Kidney glomerular epithelial cell (primary cell): ENCODE data around the gene TTLL13.

Source experiments
- DNase-seq: peaks from one replicate; lab custom pipeline; 2025; lab: John Stamatoyannopoulos, UW

The TTLL13 gene

GRCh38 chr15:90214553-90215196, 34.7 kb upstream of the TTLL13 start:
- peak; percentile 23 for DNase-seq

DNA sequence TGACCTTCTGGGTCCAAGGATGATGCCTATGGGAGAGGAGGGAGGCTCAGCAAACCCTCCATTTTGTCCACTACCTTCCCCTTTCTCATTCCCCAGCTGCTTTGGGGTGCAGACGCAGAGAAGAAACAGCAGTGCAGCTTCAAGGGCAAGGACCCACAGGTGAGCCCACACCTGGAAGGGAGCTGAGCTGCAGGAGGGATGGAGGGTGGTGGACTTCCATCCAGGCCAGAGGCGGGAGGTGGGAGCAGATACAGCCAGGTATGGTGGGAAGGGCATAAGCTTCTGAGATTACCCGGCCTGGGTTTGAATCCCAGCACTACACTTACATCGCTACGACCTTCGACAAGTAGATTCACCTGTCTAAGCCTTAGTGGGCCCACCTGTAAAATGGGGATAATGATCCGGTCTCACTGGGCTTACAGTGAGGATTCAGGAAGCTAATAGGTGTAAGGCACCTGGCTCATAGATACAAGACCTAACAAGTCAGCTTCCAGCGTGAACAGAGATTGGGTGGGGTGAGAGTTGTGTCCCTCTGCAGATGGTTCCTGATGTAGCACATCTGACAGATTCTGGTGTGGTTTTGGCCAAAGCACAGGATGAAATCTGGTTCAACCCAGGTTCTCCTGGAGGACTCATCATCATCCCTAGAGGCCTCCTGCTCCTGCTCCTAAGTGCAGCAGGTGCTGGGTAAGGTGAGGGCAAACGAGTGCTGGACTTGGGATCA, 31.5 kb upstream of the TTLL13 start:
- DNase-seq = no peak

- DNase-seq = no peak
Observed at GRCh38 chr15:90219421-90220141, 29.8 kb upstream of the TTLL13 start.

DNA sequence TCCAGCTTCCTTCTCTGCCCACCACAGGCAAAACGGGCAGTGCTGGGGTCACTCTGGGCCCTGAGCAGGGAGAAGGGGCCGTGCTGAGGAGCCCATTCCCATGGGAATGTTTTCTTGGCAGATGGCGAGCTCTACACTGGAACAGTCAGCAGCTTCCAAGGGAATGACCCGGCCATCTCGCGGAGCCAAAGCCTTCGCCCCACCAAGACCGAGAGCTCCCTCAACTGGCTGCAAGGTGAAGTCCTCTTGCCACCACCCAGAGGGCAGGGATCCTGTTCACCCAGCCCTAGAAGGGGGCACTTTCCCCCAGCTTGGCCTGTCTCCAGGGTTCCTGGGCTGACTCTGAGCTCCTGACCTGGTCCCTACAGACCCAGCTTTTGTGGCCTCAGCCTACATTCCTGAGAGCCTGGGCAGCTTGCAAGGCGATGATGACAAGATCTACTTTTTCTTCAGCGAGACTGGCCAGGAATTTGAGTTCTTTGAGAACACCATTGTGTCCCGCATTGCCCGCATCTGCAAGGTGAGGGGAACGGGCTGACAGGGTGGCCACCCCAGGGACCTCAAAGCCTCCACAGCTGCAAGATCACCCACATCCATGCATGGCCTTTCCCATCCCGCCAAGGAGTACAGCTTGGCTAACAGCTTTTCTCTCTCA, 28.0 kb upstream of the TTLL13 start:
- peak; percentile 9 for DNase-seq

DNA sequence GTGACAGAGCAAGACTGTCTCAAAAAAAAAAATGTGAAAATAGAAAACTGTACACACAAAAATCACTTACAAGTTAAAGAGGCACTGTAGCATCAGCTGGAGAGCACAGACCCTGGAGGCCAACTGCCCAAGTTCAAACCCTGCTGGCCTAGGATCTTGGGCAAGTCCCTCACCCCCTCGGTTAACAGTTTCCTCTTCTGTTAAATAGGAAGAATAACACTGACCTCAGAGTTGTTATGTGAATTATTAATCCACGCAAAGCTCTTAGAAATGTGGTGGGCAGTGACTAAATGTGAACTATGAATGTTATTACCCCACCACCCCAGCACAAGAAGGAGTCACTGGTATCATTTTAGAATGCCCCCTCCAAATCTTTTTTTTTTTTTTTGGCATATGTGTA, 26.8 kb upstream of the TTLL13 start:
- DNase-seq = no peak

DNA sequence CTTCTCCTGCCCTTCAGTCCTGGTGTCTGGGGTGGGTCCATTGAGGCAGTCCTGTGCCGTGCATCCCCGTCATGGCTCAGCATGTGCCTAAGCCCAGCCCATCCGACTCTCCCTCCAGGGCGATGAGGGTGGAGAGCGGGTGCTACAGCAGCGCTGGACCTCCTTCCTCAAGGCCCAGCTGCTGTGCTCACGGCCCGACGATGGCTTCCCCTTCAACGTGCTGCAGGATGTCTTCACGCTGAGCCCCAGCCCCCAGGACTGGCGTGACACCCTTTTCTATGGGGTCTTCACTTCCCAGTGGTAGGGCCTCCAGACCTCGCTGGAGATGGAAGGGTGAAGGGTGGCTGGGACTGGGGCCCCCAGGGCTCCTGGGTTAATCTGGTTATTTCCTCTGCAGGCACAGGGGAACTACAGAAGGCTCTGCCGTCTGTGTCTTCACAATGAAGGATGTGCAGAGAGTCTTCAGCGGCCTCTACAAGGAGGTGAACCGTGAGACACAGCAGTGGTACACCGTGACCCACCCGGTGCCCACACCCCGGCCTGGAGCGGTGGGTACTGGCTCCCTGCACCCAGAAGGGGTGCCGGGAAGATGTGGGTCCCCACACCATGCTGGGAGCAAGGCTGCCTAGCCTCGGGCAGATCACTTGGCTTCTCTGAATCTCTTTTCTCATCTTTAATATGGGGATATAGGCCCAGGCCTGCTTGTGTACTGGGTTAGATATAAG, 25.8 kb upstream of the TTLL13 start:
- no peak for DNase-seq

DNA sequence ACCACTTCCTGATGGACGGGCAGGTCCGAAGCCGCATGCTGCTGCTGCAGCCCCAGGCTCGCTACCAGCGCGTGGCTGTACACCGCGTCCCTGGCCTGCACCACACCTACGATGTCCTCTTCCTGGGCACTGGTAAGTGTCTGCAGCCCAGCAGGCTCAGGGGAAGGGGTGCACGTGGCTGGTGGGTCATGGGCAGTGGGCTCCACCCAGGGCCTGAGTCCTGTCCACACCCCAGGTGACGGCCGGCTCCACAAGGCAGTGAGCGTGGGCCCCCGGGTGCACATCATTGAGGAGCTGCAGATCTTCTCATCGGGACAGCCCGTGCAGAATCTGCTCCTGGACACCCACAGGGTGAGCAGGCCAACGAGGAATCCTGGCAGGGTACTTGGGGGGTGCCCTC, 24.3 kb upstream of the TTLL13 start:
- DNase-seq = no peak

GRCh38 chr15:90225504-90226234, 23.7 kb upstream of the TTLL13 start:
- no peak for DNase-seq

DNA sequence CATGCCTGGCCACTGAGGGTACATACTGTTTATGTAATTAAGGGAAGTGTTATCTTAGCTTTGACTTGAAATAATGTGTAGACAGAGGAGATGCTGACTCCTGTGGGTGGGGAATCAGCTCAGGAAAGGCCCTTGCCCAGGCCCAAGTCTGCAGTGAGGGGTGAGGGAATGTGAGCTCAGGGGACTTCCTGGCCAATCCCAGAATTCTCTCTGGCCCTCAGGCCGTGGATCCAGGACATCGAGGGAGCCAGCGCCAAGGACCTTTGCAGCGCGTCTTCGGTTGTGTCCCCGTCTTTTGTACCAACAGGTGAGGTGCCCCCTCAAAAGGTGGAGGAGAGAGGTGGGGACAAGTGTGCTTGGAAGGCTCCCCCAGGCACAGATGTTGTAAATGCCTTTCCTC, 22.0 kb upstream of the TTLL13 start:
- DNase-seq = no peak

DNA sequence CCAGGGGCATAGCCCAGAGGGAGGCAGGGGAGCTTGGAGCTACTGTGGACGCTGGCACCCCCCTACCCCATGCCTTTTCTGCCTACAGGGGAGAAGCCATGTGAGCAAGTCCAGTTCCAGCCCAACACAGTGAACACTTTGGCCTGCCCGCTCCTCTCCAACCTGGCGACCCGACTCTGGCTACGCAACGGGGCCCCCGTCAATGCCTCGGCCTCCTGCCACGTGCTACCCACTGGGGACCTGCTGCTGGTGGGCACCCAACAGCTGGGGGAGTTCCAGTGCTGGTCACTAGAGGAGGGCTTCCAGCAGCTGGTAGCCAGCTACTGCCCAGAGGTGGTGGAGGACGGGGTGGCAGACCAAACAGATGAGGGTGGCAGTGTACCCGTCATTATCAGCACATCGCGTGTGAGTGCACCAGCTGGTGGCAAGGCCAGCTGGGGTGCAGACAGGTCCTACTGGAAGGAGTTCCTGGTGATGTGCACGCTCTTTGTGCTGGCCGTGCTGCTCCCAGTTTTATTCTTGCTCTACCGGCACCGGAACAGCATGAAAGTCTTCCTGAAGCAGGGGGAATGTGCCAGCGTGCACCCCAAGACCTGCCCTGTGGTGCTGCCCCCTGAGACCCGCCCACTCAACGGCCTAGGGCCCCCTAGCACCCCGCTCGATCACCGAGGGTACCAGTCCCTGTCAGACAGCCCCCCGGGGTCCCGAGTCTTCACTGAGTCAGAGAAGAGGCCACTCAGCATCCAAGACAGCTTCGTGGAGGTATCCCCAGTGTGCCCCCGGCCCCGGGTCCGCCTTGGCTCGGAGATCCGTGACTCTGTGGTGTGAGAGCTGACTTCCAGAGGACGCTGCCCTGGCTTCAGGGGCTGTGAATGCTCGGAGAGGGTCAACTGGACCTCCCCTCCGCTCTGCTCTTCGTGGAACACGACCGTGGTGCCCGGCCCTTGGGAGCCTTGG, 21.3 kb upstream of the TTLL13 start:
- no peak for DNase-seq

- no peak for DNase-seq
Observed at GRCh38 chr15:90228960-90229359, 20.4 kb upstream of the TTLL13 start.

DNA sequence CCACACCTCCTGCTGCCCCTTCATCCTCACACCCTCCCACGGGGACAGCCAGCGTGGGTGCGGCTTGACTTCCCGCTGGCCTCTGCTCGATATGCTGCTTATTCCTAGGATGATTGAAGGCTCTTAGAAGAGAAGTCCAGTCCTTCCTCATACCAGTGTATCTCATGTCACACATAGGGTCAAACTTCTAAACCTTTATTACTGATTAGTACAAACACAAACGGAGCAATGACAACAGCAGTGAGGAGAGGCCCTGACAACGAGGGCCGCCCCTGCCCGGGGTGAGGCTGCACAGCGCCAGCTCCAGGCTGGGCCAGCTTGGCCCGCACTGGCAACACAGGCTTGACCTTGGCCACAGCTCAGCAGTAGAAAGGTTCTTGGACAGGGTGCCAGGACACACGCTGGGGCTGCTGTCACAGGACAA, 19.3 kb upstream of the TTLL13 start:
- DNase-seq = no peak

DNA sequence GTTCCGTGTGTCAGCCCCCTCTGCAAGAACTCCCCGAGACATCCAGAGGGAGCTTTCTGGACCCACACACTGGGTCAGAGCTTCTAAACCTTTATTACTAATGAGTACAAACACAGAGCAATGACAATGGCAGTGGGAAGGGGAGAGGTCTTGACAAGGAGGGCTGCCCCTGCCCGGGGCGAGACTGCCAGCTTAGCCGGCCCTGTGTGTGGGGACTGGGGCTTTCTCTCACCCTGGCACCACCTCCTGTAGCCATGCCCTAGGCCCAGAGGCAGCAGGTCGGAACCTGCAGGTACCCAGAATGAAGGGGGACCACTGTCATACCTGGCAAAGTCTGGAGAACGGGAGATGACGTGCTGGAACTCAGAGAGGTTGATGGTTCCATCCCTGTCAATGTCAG, 18.7 kb upstream of the TTLL13 start:
- no peak for DNase-seq

GRCh38 chr15:90231028-90232017, 18.0 kb upstream of the TTLL13 start:
- DNase-seq = no peak

DNA sequence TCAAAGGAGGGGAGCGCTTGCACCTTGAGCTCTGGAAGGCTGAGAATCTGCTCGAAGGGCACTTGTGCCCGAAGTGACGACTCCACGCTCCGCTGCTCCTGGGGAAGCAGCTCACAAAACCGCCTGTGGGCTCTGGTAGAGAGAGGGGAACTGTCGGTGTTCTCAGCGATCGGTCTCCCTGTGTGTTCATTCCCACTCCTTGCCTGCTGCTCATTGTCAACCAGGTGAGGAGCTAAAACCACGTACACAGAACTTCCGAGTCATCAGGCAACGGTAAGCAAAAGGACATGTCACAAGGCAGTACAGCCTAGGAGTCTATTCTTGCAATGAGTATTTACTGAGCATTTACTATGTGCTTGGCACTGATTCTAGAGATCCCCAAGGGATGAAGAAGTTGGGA, 17.2 kb upstream of the TTLL13 start:
- DNase-seq = no peak

- DNase-seq = peak; percentile 42
Observed at GRCh38 chr15:90232941-90233386, 16.4 kb upstream of the TTLL13 start.

- DNase-seq = peak; percentile 92
Observed at GRCh38 chr15:90233387-90234095, 15.8 kb upstream of the TTLL13 start, which contains the start of gene CIB1. Gene CIB1, minus strand, starts transcription at chr15:90233941. Its CDS starts 56 bp downstream, at chr15:90233885.
